ENCODE data around the gene LRIG1. TPM values are rescaled to one million over a fixed set of nuclear protein-coding genes. Genes with fewer than 3 reads are reported as not detected.

LRIG1 gene
- total RNA-seq, 4 donors from 2014 or later = 42.3 to 152 (median 66.1) TPM

DNA sequence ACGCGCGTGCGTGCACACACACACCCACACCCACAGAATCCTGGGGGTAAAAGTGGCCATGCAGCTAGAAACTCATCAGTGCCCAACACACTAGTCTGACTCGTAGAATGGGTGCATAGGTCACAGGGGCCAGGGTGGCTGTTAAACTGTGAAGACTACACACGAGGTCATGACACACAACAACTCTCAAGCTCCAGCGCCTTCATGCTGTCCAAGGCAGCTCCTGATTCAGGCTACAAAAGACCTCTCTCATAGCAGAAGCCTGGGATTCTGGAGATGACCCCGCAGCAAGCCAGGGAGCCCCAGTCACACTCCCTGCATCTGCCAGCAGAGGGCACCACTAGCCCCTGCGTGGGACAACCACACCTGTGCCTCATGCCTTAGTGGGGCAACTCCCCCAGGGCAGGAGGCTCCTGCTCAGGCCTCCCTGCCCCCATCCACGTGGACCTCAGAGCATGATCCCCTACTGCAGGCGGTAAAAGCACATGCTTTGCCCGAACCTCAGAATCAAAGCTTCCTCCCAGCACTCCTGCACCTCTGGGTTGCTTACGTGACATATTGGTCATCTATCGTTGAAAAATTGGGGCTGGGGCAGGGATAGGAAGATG lies 93.1 kb downstream of the LRIG1 start:
- TF ChIP-seq, protein P1, sequence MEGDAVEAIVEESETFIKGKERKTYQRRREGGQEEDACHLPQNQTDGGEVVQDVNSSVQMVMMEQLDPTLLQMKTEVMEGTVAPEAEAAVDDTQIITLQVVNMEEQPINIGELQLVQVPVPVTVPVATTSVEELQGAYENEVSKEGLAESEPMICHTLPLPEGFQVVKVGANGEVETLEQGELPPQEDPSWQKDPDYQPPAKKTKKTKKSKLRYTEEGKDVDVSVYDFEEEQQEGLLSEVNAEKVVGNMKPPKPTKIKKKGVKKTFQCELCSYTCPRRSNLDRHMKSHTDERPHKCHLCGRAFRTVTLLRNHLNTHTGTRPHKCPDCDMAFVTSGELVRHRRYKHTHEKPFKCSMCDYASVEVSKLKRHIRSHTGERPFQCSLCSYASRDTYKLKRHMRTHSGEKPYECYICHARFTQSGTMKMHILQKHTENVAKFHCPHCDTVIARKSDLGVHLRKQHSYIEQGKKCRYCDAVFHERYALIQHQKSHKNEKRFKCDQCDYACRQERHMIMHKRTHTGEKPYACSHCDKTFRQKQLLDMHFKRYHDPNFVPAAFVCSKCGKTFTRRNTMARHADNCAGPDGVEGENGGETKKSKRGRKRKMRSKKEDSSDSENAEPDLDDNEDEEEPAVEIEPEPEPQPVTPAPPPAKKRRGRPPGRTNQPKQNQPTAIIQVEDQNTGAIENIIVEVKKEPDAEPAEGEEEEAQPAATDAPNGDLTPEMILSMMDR (IDR thresholded peaks at IDR 0.05; ENCODE audit: low read depth) = no peak

GRCh38 chr3:66406831-66407610 lies 93.8 kb downstream of the LRIG1 start:
- TF ChIP-seq, protein P1 (IDR thresholded peaks at IDR 0.05; ENCODE audit: low read depth) = no peak

- TF ChIP-seq, protein P1 (IDR thresholded peaks at IDR 0.05; ENCODE audit: low read depth) = no peak
Measured at GRCh38 chr3:66406163-66406562, 94.7 kb downstream of the LRIG1 start.

DNA sequence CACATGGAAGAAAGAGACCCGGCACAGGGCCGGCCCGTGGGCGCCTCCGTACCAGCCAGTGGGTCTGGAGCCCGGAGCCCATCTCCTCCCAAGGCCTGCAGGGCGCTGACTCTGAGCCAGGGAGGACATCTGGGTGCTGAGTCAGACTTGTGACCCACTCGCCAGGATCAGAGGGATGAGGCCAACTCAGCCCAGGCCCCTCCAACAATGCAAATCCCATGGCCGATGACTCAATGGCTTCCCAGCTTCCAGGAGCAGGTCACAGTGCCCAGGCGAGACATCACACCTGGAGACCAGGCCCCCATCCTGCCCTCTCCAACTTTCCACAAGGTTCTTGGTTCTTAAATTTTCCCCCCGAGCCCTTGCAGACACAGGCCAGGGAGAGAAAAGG lies 95.1 kb downstream of the LRIG1 start:
- TF ChIP-seq, protein P1 (IDR thresholded peaks at IDR 0.05; ENCODE audit: low read depth) = no peak

- TF ChIP-seq, protein P1 (IDR thresholded peaks at IDR 0.05; ENCODE audit: low read depth) = no peak
Measured at GRCh38 chr3:66404903-66405700, 95.7 kb downstream of the LRIG1 start.

GRCh38 chr3:66404197-66404596 lies 96.6 kb downstream of the LRIG1 start:
- TF ChIP-seq, protein P1 (IDR thresholded peaks at IDR 0.05; ENCODE audit: low read depth) = no peak

Data from subcutaneous adipose tissue (tissue), 4 donors.